HepG2 (cell line): ENCODE data around the gene PRDX5. TPM values are rescaled to one million over a fixed set of nuclear protein-coding genes. Genes with fewer than 3 reads are reported as not detected.

ENCODE experiments used
- CBX1 ChIP-seq: IDR thresholded peaks from one replicate; pipeline ENCODE4 v1.6.1; 2016; ENCODE audit warnings: antibody characterized with exemption, low read depth
- ELF3 ChIP-seq: IDR thresholded peaks from 2 replicates; pipeline ENCODE4 v1.6.1; 2016; ENCODE audit warnings: missing genetic modification reagents, missing compliant biosample characterization
- EP300 ChIP-seq, 3 experiments: sonication (generic) in 1 of 3; formaldehyde crosslinking in 1 of 3; IDR thresholded peaks; 2 replicates each; pipeline versions ENCODE4 v1.5.1 to v1.6.1; 2011 to 2020; ENCODE audit warnings: low read depth in 2 of 3, low read length in 2 of 3, borderline replicate concordance in 1 of 3, improper control_type of control experiment in 1 of 3, mild to moderate bottlenecking in 1 of 3, missing genetic modification reagents in 1 of 3, moderate library complexity in 1 of 3
- HNF1B ChIP-seq: sonication (generic); formaldehyde crosslinking; IDR thresholded peaks from 2 replicates; pipeline ENCODE4 v1.5.1; 2020; ENCODE audit warnings: mild to moderate bottlenecking, moderate library complexity, missing genetic modification reagents
- NR2F6 ChIP-seq, 2 experiments: IDR thresholded peaks; 2 replicates each; pipeline ENCODE4 v1.6.1; 2016; ENCODE audit warnings: antibody characterized with exemption in 1 of 2, mild to moderate bottlenecking in 1 of 2
- PHF5A ChIP-seq: IDR thresholded peaks from one replicate; pipeline ENCODE4 v1.6.1; 2018; ENCODE audit warnings: low read depth, missing genetic modification reagents; ENCODE audit not compliant: unreplicated experiment
- RAD21 ChIP-seq: fragments of 450-650 bp; formaldehyde crosslinking; IDR thresholded peaks from 2 replicates; pipeline ENCODE4 v1.5.0; 2020; ENCODE audit warnings: mild to moderate bottlenecking
- SALL1 ChIP-seq: sonication (generic); formaldehyde crosslinking; IDR thresholded peaks from 2 replicates; pipeline ENCODE4 v1.8.0; 2022; ENCODE audit warnings: mild to moderate bottlenecking, missing genetic modification reagents
- SOX13 ChIP-seq, 3 experiments: fragments of 450-650 bp in 1 of 3; sonication (generic) in 1 of 3; formaldehyde crosslinking in 1 of 3; IDR thresholded peaks in 2 of 3; conservative IDR thresholded peaks in 1 of 3; 2 replicates each; pipeline versions ENCODE4 v1.5.0 to v1.6.1; 2016 to 2020; ENCODE audit warnings: antibody characterized with exemption in 1 of 3, mild to moderate bottlenecking in 1 of 3, missing compliant biosample characterization in 1 of 3, missing genetic modification reagents in 1 of 3, moderate library complexity in 1 of 3
- SP2 ChIP-seq: sonication (generic); formaldehyde crosslinking; IDR thresholded peaks from 2 replicates; pipeline ENCODE4 v1.5.1; 2020; ENCODE audit warnings: mild to moderate bottlenecking, missing genetic modification reagents
- SPEN ChIP-seq: sonication (generic); formaldehyde crosslinking; IDR thresholded peaks from 2 replicates; pipeline ENCODE4 v1.5.1; 2020; ENCODE audit warnings: low read depth, mild to moderate bottlenecking, missing genetic modification reagents
- TIGD3 ChIP-seq: sonication (generic); formaldehyde crosslinking; IDR thresholded peaks from 2 replicates; pipeline ENCODE4 v1.5.1; 2020; ENCODE audit warnings: mild to moderate bottlenecking, missing genetic modification reagents, borderline replicate concordance
- ZKSCAN5 ChIP-seq: sonication (generic); formaldehyde crosslinking; IDR thresholded peaks from 2 replicates; pipeline ENCODE4 v1.5.1; 2020; ENCODE audit warnings: mild to moderate bottlenecking, missing genetic modification reagents
- ZMAT5 ChIP-seq: sonication (generic); formaldehyde crosslinking; IDR thresholded peaks from 2 replicates; pipeline ENCODE4 v1.5.0; 2020; ENCODE audit warnings: mild to moderate bottlenecking, low read depth, missing genetic modification reagents, borderline replicate concordance
- ZNF337 ChIP-seq: sonication (generic); formaldehyde crosslinking; IDR thresholded peaks from 2 replicates; pipeline ENCODE4 v1.5.1; 2020; ENCODE audit warnings: missing genetic modification reagents, low read depth, mild to moderate bottlenecking, borderline replicate concordance
- ZNF367 ChIP-seq: sonication (generic); formaldehyde crosslinking; IDR thresholded peaks from 2 replicates; pipeline ENCODE4 v1.4.0; 2020; ENCODE audit warnings: missing genetic modification reagents, borderline replicate concordance
- ZNF512 ChIP-seq: sonication (generic); formaldehyde crosslinking; IDR thresholded peaks from 2 replicates; pipeline ENCODE4 v1.4.0; 2020; ENCODE audit warnings: mild to moderate bottlenecking, missing genetic modification reagents
- ZNF546 ChIP-seq: sonication (generic); formaldehyde crosslinking; conservative IDR thresholded peaks from 2 replicates; pipeline ENCODE4 v1.8.1; 2023; ENCODE audit warnings: mild to moderate bottlenecking, missing genetic modification reagents
- ZNF574 ChIP-seq: sonication (generic); formaldehyde crosslinking; IDR thresholded peaks from 2 replicates; pipeline ENCODE4 v1.4.0; 2020; ENCODE audit warnings: missing genetic modification reagents
- ZNF720 ChIP-seq: sonication (generic); formaldehyde crosslinking; IDR thresholded peaks from 2 replicates; pipeline ENCODE4 v1.4.0; 2020; ENCODE audit warnings: missing genetic modification reagents
- ZSCAN29 ChIP-seq: sonication (generic); formaldehyde crosslinking; conservative IDR thresholded peaks from 2 replicates; pipeline ENCODE4 v1.4.0; 2020; ENCODE audit warnings: mild to moderate bottlenecking, missing genetic modification reagents
- polyA plus RNA-seq, 8 experiments: library from polyadenylated mRNA; depleted of rRNA in 3 of 8; stranded (reverse) in 7 of 8; unstranded in 1 of 8; fragments of >200 nt; fragmentation: Illumina TruSeq in 4 of 8; extraction: Trizol in 4 of 8; gene quantifications; 2 replicates each; pipeline versions ENCODE4 v1.2.1 to v1.2.3, GENCODE V29; 2011 to 2016; ENCODE audit warnings: low read depth in 4 of 8, missing spikeins in 1 of 8, mixed read lengths in 1 of 8; ENCODE audit not compliant: insufficient read depth in 1 of 8
- total RNA-seq, 5 experiments: library from RNA; depleted of rRNA; stranded (reverse); fragments of >200 nt; fragmentation: Illumina TruSeq; extraction: Trizol; gene quantifications; 2 replicates each; pipeline ENCODE4 v1.2.3, GENCODE V29; 2016; ENCODE audit warnings: low read depth in 1 of 5

Gene PRDX5
- total and polyA plus RNA-seq, 2 of the 13 experiments (the other 11 are each of a cell fraction or from before 2014, with no cell fraction given) = 215 to 311 TPM

GRCh38 chr11:64268893-64269539 lies 48.9 kb upstream of the PRDX5 start (continued):
- TF ChIP-seq TIGD3 (CRISPR knock-in tag) (no peak), PHF5A (CRISPR knock-in tag) (no peak), SALL1 (CRISPR knock-in tag) (no peak), SPEN (CRISPR knock-in tag) (no peak), ELF3 (CRISPR knock-in tag) (no peak), HNF1B (CRISPR knock-in tag) (peak; percentile 30; the same call in 1 of the 2 replicates), CBX1 (no peak), SOX13 (IDR thresholded peaks at IDR 0.05) (no peak), SOX13 (CRISPR knock-in tag; conservative IDR thresholded peaks at IDR 0.05 in 1 of 2, IDR thresholded peaks at IDR 0.05 in 1 of 2) (no peak), ZNF546 (CRISPR knock-in tag) (peak; percentile 75; the same call in 1 of the 2 replicates), ZNF367 (no peak), ZSCAN29 (no peak), ZNF720 (no peak), ZNF574 (CRISPR knock-in tag) (no peak), RAD21 (CRISPR knock-in tag) (no peak), NR2F6 (IDR thresholded peaks at IDR 0.05) (peak; percentile 30; the same call in 1 of the 2 replicates), NR2F6 (CRISPR knock-in tag; IDR thresholded peaks at IDR 0.05) (peak; percentile 23; the same call in 1 of the 2 replicates), ZNF512 (CRISPR knock-in tag) (no peak), ZNF337 (no peak), ZKSCAN5 (no peak), EP300 (IDR thresholded peaks at IDR 0.05; ENCODE audit: low read depth in 2 of 2, low read length in 2 of 2) (no peak), EP300 (CRISPR knock-in tag; IDR thresholded peaks at IDR 0.05; ENCODE audit: borderline replicate concordance) (no peak), SP2 (CRISPR knock-in tag) (no peak), ZMAT5 (CRISPR knock-in tag) (no peak)
